HepG2 (cell line): ENCODE measurements around the gene EIF4EBP3. TPM values are rescaled to one million over a fixed set of nuclear protein-coding genes. Genes with fewer than 3 reads are reported as not detected.

Source experiments
- AKAP8 ChIP-seq: sonication (generic); formaldehyde crosslinking; IDR thresholded peaks from 2 replicates; pipeline ENCODE4 v1.5.1; 2020; ENCODE audit warnings: mild to moderate bottlenecking, missing genetic modification reagents
- ELF3 ChIP-seq: IDR thresholded peaks from 2 replicates; pipeline ENCODE4 v1.6.1; 2016; ENCODE audit warnings: missing genetic modification reagents, missing compliant biosample characterization
- GPBP1L1 ChIP-seq: sonication (generic); formaldehyde crosslinking; IDR thresholded peaks from 2 replicates; pipeline ENCODE4 v1.5.0; 2020; ENCODE audit warnings: mild to moderate bottlenecking, missing genetic modification reagents
- HNF4A ChIP-seq: sonication (generic); formaldehyde crosslinking; IDR thresholded peaks from 2 replicates; pipeline ENCODE4 v1.4.0; 2020; ENCODE audit warnings: missing genetic modification reagents
- PHF20 ChIP-seq: sonication (generic); formaldehyde crosslinking; IDR thresholded peaks from 2 replicates; pipeline ENCODE4 v1.5.0; 2020; ENCODE audit warnings: mild to moderate bottlenecking, missing genetic modification reagents
- PLSCR1 ChIP-seq: sonication (generic); formaldehyde crosslinking; IDR thresholded peaks from 2 replicates; pipeline ENCODE4 v1.5.0; 2020; ENCODE audit warnings: missing genetic modification reagents, mild to moderate bottlenecking, borderline replicate concordance
- RFXANK ChIP-seq: IDR thresholded peaks from 2 replicates; pipeline ENCODE4 v1.6.1; 2016
- ZBTB42 ChIP-seq: sonication (generic); formaldehyde crosslinking; IDR thresholded peaks from 2 replicates; pipeline ENCODE4 v1.5.0; 2020; ENCODE audit warnings: mild to moderate bottlenecking, missing genetic modification reagents
- ZNF44 ChIP-seq: sonication (generic); formaldehyde crosslinking; IDR thresholded peaks from 2 replicates; pipeline ENCODE4 v1.5.1; 2020; ENCODE audit warnings: mild to moderate bottlenecking, missing genetic modification reagents
- ZNF557 ChIP-seq: sonication (generic); formaldehyde crosslinking; IDR thresholded peaks from 2 replicates; pipeline ENCODE4 v1.4.0; 2020; ENCODE audit warnings: missing genetic modification reagents
- ZNF577 ChIP-seq: sonication (generic); formaldehyde crosslinking; IDR thresholded peaks from 2 replicates; pipeline ENCODE4 v1.4.0; 2020; ENCODE audit warnings: mild to moderate bottlenecking, low read depth, missing genetic modification reagents, borderline replicate concordance
- polyA plus RNA-seq, 8 experiments: library from polyadenylated mRNA; depleted of rRNA in 3 of 8; stranded (reverse) in 7 of 8; unstranded in 1 of 8; fragments of >200 nt; fragmentation: Illumina TruSeq in 4 of 8; extraction: Trizol in 4 of 8; gene quantifications; 2 replicates each; pipeline versions ENCODE4 v1.2.1 to v1.2.3, GENCODE V29; 2011 to 2016; ENCODE audit warnings: low read depth in 4 of 8, missing spikeins in 1 of 8, mixed read lengths in 1 of 8; ENCODE audit not compliant: insufficient read depth in 1 of 8
- total RNA-seq, 5 experiments: library from RNA; depleted of rRNA; stranded (reverse); fragments of >200 nt; fragmentation: Illumina TruSeq; extraction: Trizol; gene quantifications; 2 replicates each; pipeline ENCODE4 v1.2.3, GENCODE V29; 2016; ENCODE audit warnings: low read depth in 1 of 5
- TF ChIP-seq, protein P1 (sequence below): sonication (generic); formaldehyde crosslinking; IDR thresholded peaks from 2 replicates; pipeline ENCODE4 v1.4.0; 2020; ENCODE audit warnings: missing genetic modification reagents

Gene EIF4EBP3
- total and polyA plus RNA-seq, 2 of the 13 experiments (the other 11 are each of a cell fraction or from before 2014, with no cell fraction given) = 0.61 to 1.7 TPM

- TF ChIP-seq ZBTB42 = no peak
- TF ChIP-seq ZNF557 (CRISPR knock-in tag) = no peak
- TF ChIP-seq PHF20 = no peak; the same call in 1 of the 2 replicates
- no peak for TF ChIP-seq RFXANK (CRISPR knock-in tag)
- no peak for TF ChIP-seq ZNF44 (CRISPR knock-in tag)
- no peak; the same call in 1 of the 2 replicates for TF ChIP-seq ELF3 (CRISPR knock-in tag)
- no peak for TF ChIP-seq AKAP8 (CRISPR knock-in tag)
- TF ChIP-seq PLSCR1 (CRISPR knock-in tag) = no peak
- TF ChIP-seq HNF4A (CRISPR knock-in tag) = peak; percentile 15; the same call in 1 of the 2 replicates
- no peak for TF ChIP-seq GPBP1L1 (CRISPR knock-in tag)
- TF ChIP-seq, protein P1, sequence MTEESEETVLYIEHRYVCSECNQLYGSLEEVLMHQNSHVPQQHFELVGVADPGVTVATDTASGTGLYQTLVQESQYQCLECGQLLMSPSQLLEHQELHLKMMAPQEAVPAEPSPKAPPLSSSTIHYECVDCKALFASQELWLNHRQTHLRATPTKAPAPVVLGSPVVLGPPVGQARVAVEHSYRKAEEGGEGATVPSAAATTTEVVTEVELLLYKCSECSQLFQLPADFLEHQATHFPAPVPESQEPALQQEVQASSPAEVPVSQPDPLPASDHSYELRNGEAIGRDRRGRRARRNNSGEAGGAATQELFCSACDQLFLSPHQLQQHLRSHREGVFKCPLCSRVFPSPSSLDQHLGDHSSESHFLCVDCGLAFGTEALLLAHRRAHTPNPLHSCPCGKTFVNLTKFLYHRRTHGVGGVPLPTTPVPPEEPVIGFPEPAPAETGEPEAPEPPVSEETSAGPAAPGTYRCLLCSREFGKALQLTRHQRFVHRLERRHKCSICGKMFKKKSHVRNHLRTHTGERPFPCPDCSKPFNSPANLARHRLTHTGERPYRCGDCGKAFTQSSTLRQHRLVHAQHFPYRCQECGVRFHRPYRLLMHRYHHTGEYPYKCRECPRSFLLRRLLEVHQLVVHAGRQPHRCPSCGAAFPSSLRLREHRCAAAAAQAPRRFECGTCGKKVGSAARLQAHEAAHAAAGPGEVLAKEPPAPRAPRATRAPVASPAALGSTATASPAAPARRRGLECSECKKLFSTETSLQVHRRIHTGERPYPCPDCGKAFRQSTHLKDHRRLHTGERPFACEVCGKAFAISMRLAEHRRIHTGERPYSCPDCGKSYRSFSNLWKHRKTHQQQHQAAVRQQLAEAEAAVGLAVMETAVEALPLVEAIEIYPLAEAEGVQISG (CRISPR knock-in tag) = no peak; the same call in 1 of the 2 replicates
- TF ChIP-seq ZNF577 (CRISPR knock-in tag) = no peak
These were observed 483 bp upstream of the EIF4EBP3 start (continued) for GRCh38 chr5:140546851-140547507.
